Ishikawa (cell line): ENCODE data around the gene VPS54.

Experiments
- CREB1 ChIP-seq: IDR thresholded peaks from 2 replicates; pipeline ENCODE4 v1.6.1; 2012; ENCODE audit warnings: low read depth
- EP300 ChIP-seq: IDR thresholded peaks from 2 replicates; pipeline ENCODE4 v1.6.1; 2012; ENCODE audit warnings: borderline replicate concordance
- RAD21 ChIP-seq: IDR thresholded peaks from 2 replicates; pipeline ENCODE4 v1.6.1; 2012; ENCODE audit warnings: low read depth
- TCF12 ChIP-seq: IDR thresholded peaks from 2 replicates; pipeline ENCODE4 v1.6.1; 2012; ENCODE audit warnings: low read depth
- TEAD4 ChIP-seq: IDR thresholded peaks from 2 replicates; pipeline ENCODE4 v1.6.1; 2012
- USF1 ChIP-seq: IDR thresholded peaks from 2 replicates; pipeline ENCODE4 v1.6.1; 2012

GRCh38 chr2:64008434-64009009 is 10.7 kb downstream of the VPS54 start:
- TF ChIP-seq TEAD4: no peak
- no peak for TF ChIP-seq EP300
- no peak for TF ChIP-seq TCF12
- TF ChIP-seq USF1: no peak
- TF ChIP-seq RAD21: no peak
- TF ChIP-seq CREB1: no peak
